ENCODE results near the gene STRIP1.

- TF ChIP-seq CTCF (IDR thresholded peaks at IDR 0.05): no peak
- no peak for TF ChIP-seq PBX3 (IDR thresholded peaks at IDR 0.05)
- no peak for TF ChIP-seq SIN3A (IDR thresholded peaks at IDR 0.05; ENCODE audit: borderline replicate concordance, low read depth, low read length)
- no peak for TF ChIP-seq RFX5 (IDR thresholded peaks at IDR 0.05; ENCODE audit: low read length)
- TF ChIP-seq FOXM1 (IDR thresholded peaks at IDR 0.05; ENCODE audit: low read depth): no peak
- TF ChIP-seq RAD21 (IDR thresholded peaks at IDR 0.05; ENCODE audit: low read length): 0 out of 2 replicates have a peak, but pooled peaks have one; percentile 9
- TF ChIP-seq REST (IDR thresholded peaks at IDR 0.05; ENCODE audit: low read depth, low read length): no peak
- peak; percentile 52 for TF ChIP-seq CHD2 (IDR thresholded peaks at IDR 0.05; ENCODE audit: low read length, partially characterized antibody)
Measured at GRCh38 chr1:110062612-110063011, 28.2 kb downstream of the STRIP1 start.
